Ovary (tissue), 9 donors: ENCODE results near the gene PCNX3. TPM values are rescaled to one million over a fixed set of nuclear protein-coding genes. Genes with fewer than 3 reads are reported as not detected.
A peak's percentile ranks its signal among the peaks of the same experiment; 100 is the strongest.

Experiments
- DNase-seq, 5 donors: peaks; one replicate each; pipeline ENCODE4 v3.0.0-alpha.2; 2019 to 2020
- H3K27ac ChIP-seq, 2 donors: fragments of 200-600 bp; one replicate each; pipeline versions ENCODE4 v1.5.1 to v1.8.0; 2019 to 2022
- H3K27me3 ChIP-seq: fragments of 200-600 bp; one replicate; pipeline ENCODE4 v1.8.0; 2022
- H3K36me3 ChIP-seq: fragments of 200-600 bp; sonication (generic); one replicate; pipeline ENCODE4 v1.5.1; 2019
- H3K4me1 ChIP-seq: one replicate; pipeline ENCODE4 v1.8.1; 2013; ENCODE audit warnings: mild to moderate bottlenecking, moderate library complexity; ENCODE audit not compliant: insufficient read depth
- H3K4me3 ChIP-seq: fragments of 200-600 bp; sonication (generic); one replicate; pipeline ENCODE4 v1.5.1; 2017
- H3K9me3 ChIP-seq, 2 donors: fragments of 200-600 bp in 1 of 2; sonication (generic) in 1 of 2; one replicate each; pipeline versions ENCODE4 v1.5.1 to v1.8.1; 2013 to 2019; ENCODE audit warnings: mild to moderate bottlenecking in 1 of 2, moderate library complexity in 1 of 2
- CTCF ChIP-seq, 3 donors: fragments of 450-650 bp in 2 of 3; fragments of 200-600 bp in 1 of 3; IDR thresholded peaks; one replicate each; pipeline versions ENCODE4 v1.5.1 to v1.8.0; 2016 to 2022; ENCODE audit warnings: antibody characterized with exemption in 3 of 3, mild to moderate bottlenecking in 1 of 3
- EP300 ChIP-seq: sonication (generic); formaldehyde crosslinking; IDR thresholded peaks from one replicate; pipeline ENCODE4 v1.6.1; 2017; ENCODE audit warnings: antibody characterized with exemption
- POLR2A ChIP-seq: fragments of 450-650 bp; IDR thresholded peaks from one replicate; pipeline ENCODE4 v1.6.1; 2017; ENCODE audit warnings: antibody characterized with exemption, mild to moderate bottlenecking, moderate library complexity
- whole genome bisulfite sequencing, 3 donors: extraction: QIAGEN DNeasy Blood & Tissue Kit in 1 of 3; methylation state at CpG; one replicate each; pipeline versions ENCODE4 v1.1.5 to v1.1.7; 2013 to 2017; 5-methylcytosine and 5-hydroxymethylcytosine counted together
- intact Hi-C, 4 donors: fragments of 100-400 bp; cut with DNase I; formaldehyde crosslinking; loops; one replicate each; pipeline versions ENCODE4 v1.11.0 to v1.15.1; 2022 to 2023
- polyA plus RNA-seq, 2 donors: library from polyadenylated mRNA; stranded (reverse); fragments of 200-250 nt in 1 of 2; fragments of 350-450 nt in 1 of 2; fragmentation: Illumina TruSeq in 1 of 2; extraction: RNeasy Lipid Tissue Mini Kit (QIAGEN cat#74804) in 1 of 2; gene quantifications; one replicate each; pipeline ENCODE4 v1.2.3, GENCODE V29; 2013 to 2014
- total RNA-seq, 7 donors: library from RNA; depleted of rRNA in 2 of 7; stranded (reverse); fragments of >200 nt in 2 of 7; fragmentation: NEBNext Ultra II Directional in 3 of 7; extraction: Animal tissue kit (Norgen Biotek cat#: 25700) in 3 of 7; gene quantifications; one replicate each; pipeline versions ENCODE4 v1.1.0 to v1.2.4, GENCODE V29; 2016 to 2023
- donor health status: DM: no; HTN: no; CAD: no; lungs with moderate emphysema.
- donor health status: DM: no; HTN: no; CAD: no.
- donor health status: Bipolar disorder and iron deficiency.
- donor health status: DM: yes; HTN: yes; CAD: no.
- donor health status: DM: no; HTN: no; CAD: no.
- donor health status: DM: yes; HTN: yes; CAD: no.

PCNX3 gene
- total and polyA plus RNA-seq, 9 donors: 3.3 to 42.1 (median 27.1) TPM

- TF ChIP-seq EP300 (no peak), CTCF (IDR thresholded peaks at IDR 0.05) (no peak), POLR2A (no peak)
- H3K4me3 ChIP-seq: no peak overlapping the region
- intact Hi-C loops: loop anchor here in 2 of 4 donors (5.0 kb wide), 1 partner anchor 78 kb away; the partner anchor contains the start of genes FAM89B (in 2 of the 2) and ZNRD2 (in 2 of the 2)
- WGBS, 3 donors: 42 to 47% (median 46%) methylated on average over 18 to 20 of the region's 20 CpGs
- no peaks in the 10 kb centered on the region for H3K27me3 ChIP-seq
- H3K36me3 ChIP-seq: no peaks in the 10 kb centered on the region
- DNase-seq: peak in 4 of 5 donors; percentile 51 to 70 (median 61)
- H3K27ac ChIP-seq: peak overlapping the region; percentile 59 to 98
- H3K9me3 ChIP-seq: no peaks in the 10 kb centered on the region
- peaks cover 19% of the 10 kb centered on the region for H3K4me1 ChIP-seq
Observed at GRCh38 chr11:65650547-65651338, 35.2 kb downstream of the PCNX3 start.

DNA sequence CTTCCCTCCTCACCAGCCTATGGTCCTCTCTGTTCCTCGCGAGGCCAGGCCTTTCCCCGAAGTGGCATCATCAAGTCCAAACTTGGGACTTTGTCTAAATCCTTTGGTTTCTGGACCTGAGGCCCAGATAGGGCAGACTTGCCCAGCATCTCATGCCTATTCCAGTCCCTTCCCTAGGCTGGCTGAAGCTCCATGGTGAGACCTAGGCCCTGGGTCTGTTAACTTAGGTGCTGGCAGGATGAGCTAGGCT is 35.7 kb downstream of the PCNX3 start:
- Histone ChIP-seq H3K4me1 (peaks cover 19% of the 10 kb centered on the region), H3K4me3 (no peak overlapping the region), H3K27me3 (no peaks in the 10 kb centered on the region), H3K9me3 (no peaks in the 10 kb centered on the region), H3K27ac (peak overlapping the region; percentile 74 to 98), H3K36me3 (no peaks in the 10 kb centered on the region)
- intact Hi-C loops: loop anchor here in 2 of 4 donors (5.0 kb wide), 1 partner anchor 79 kb away; the partner anchor contains the start of genes FAM89B (in 2 of the 2) and ZNRD2 (in 2 of the 2)
- WGBS, 3 donors: 88 to 95% (median 91%) methylated on average over 3 of the region's 3 CpGs
- DNase-seq: peak in 1 of 5 donors; percentile 38
- TF ChIP-seq POLR2A: no peak
- no peak for TF ChIP-seq CTCF (IDR thresholded peaks at IDR 0.05)
- TF ChIP-seq EP300: no peak

DNA sequence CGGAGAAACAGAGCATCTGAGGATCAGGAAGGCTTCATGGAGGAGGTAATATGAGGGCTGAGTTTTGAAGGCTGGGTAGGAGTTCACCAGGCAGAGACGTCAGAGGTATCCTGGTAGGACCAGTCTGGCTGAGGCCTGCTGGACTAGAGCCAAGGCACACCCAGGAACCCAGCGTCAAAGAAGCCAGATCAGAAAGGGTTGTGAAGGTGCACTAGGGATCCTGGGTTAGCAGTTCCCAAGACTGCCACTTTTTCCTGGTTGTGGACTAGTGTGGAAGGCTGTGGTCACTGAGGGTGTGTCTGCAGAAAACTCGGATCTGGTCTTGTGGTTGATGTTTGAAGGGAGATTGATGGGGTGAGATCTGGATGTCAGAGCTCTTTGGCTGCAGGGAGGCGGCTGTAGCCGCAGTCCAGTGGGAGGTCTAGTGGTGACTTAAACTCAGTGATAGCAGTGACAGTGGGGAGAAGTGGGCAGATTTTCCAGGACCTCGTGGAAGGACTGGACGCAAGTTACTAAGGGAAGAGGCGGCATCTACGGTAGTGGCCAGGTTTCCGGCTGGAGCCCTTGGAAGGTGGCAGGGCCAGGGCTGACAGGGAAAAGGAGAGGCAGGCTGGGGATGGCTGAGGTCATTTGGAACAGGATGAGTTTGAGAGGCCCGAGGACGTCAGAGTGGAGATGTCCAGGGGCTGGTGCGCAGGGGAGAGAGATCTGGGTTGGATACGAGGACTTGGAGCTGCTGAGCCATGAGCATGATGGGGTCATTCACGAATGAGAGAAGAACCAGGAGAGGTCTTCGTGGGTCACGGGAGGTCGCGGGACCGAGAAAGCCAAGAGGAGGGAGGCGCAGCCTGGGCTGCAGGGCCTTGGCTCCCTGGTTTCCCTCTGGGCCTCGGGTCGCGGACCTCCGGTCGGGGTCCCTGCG is 36.3 kb downstream of the PCNX3 start:
- Histone ChIP-seq H3K4me1 (peaks cover 19% of the 10 kb centered on the region), H3K27me3 (no peaks in the 10 kb centered on the region), H3K9me3 (no peaks in the 10 kb centered on the region), H3K4me3 (peak overlapping the region; percentile 63), H3K27ac (peak overlapping the region; percentile 74 to 98), H3K36me3 (no peaks in the 10 kb centered on the region)
- no peak for TF ChIP-seq POLR2A
- DNase-seq: peak; percentile 45 to 60 (median 56)
- intact Hi-C loops: loop anchor here in 2 of 4 donors (5.0 kb wide), 1 partner anchor 80 kb away; the partner anchor contains the start of genes FAM89B (in 2 of the 2) and ZNRD2 (in 2 of the 2)
- WGBS, 3 donors: 27 to 30% (median 30%) methylated on average over 28 of the region's 28 CpGs

DNA sequence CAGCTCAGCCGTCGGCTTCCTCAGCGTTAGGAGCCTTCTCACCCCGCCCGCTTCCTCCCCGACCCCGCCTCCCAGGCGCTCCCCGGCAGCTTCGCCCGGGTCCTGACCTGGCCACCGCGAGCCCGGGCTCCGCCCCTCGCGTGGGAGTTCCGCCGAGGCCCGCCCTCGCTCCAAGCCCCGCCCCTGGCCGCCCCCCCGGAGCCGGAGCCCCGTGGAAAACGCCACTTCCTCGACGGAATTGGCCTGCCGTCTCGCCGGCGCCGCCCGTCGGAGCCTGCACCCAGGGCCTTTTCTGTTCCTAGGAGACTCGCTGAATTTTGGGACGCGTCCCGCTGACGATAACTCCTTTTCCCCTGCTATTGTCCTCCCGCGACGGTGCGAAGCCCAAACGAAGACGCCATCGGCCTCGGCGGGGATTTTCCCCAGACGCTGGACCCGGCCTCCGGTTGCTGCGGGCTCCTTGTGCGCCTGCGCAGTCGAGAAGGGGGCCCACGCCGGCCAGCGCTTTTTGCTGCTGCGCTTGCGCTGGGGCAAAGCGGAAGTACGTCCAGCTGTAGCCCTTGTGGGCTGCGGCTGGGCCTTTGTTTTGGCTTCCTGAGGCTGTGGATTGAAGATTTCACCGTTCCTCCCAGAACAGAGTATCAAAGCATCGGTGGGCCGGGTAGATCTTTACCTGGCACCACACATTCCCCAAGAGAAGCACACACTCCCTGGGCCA is 37.1 kb downstream of the PCNX3 start:
- H3K4me1 ChIP-seq: peaks cover 18% of the 10 kb centered on the region
- TF ChIP-seq POLR2A (peak; percentile 70), CTCF (IDR thresholded peaks at IDR 0.05) (peak in 2 of 3 donors; percentile 9 to 22), EP300 (no peak)

More for the DNA sequence above, 37.1 kb downstream of the PCNX3 start:
- no peaks in the 10 kb centered on the region for H3K27me3 ChIP-seq
- no peaks in the 10 kb centered on the region for H3K9me3 ChIP-seq
- peak overlapping the region; percentile 74 to 98 for H3K27ac ChIP-seq
- WGBS, 3 donors: 0 to 1% (median 1%) methylated on average over 54 to 68 of the region's 68 CpGs
- H3K36me3 ChIP-seq: no peaks in the 10 kb centered on the region
- DNase-seq: peak; percentile 95 to 98 (median 97)
- peak overlapping the region; percentile 63 for H3K4me3 ChIP-seq
- intact Hi-C loops: loop anchor here in 2 of 4 donors (5.0 kb wide), 1 partner anchor 80 kb away; the partner anchor contains the start of genes FAM89B (in 2 of the 2) and ZNRD2 (in 2 of the 2)
